NB4 (cell line): ENCODE results near the gene ARMC5.

Experiments used
- CTCF ChIP-seq: IDR thresholded peaks from one replicate; pipeline ENCODE4 v1.5.1; 2012; ENCODE audit warnings: low read depth, low read length
- MYC ChIP-seq: IDR thresholded peaks from 2 replicates; pipeline ENCODE4 v1.6.1; 2011; ENCODE audit warnings: low read depth, low read length
- POLR2A ChIP-seq: IDR thresholded peaks from 2 replicates; pipeline ENCODE4 v1.6.1; 2011; ENCODE audit warnings: mild to moderate bottlenecking; ENCODE audit not compliant: insufficient read length; ENCODE audit errors: extremely low read depth

- TF ChIP-seq CTCF (no peak), POLR2A (no peak), MYC (no peak)
These were observed 32.6 kb downstream of the ARMC5 start for GRCh38 chr16:31491778-31492418.
